IMR-90 (cell line): ENCODE results near the gene MSI2. TPM values are rescaled to one million over a fixed set of nuclear protein-coding genes. Genes with fewer than 3 reads are reported as not detected.

Experiments used
- ATAC-seq: fragments of 200-7000 bp; cut with Tn5 transposase; 2 replicates; pipeline ENCODE4 v1.9.1; 2020; ENCODE audit warnings: low read depth, mild to moderate bottlenecking, moderate library complexity
- BruUV-seq: library from RNA; stranded (reverse); fragments of 400-500 nt; replicated peaks from 2 replicates; lab custom pipeline; 2021; lab: Mats Ljungman, UMichigan
- CTCF ChIA-PET: fragments of 300-600 bp; formaldehyde crosslinking; extraction: SDS; loops from one replicate; lab custom pipeline; 2021; ENCODE audit warnings: antibody characterized with exemption; lab: Yijun Ruan, JAX
- POLR2A ChIA-PET: fragments of 300-600 bp; sonication (Branson Sonifier 250); formaldehyde crosslinking; loops from one replicate; lab custom pipeline; 2022; ENCODE audit warnings: antibody characterized with exemption; ENCODE audit not compliant: unreplicated experiment; lab: Charles Lee
- DNase-seq: peaks from one replicate; pipeline ENCODE4 v3.0.0; 2013
- H2AFZ ChIP-seq: replicated peaks from 2 replicates; pipeline ENCODE3; 2013; ENCODE audit warnings: low read length, mild to moderate bottlenecking; ENCODE audit not compliant: poor library complexity
- H2AK5ac ChIP-seq: 2 replicates; pipeline ENCODE4 v1.6.1; 2013; ENCODE audit warnings: low read depth, low read length, inconsistent platforms
- H2AK9ac ChIP-seq: replicated peaks from 2 replicates; pipeline ENCODE3; 2013; ENCODE audit warnings: mild to moderate bottlenecking, low read depth, low read length, moderate library complexity; ENCODE audit not compliant: poor library complexity
- H2BK120ac ChIP-seq: 2 replicates; pipeline ENCODE4 v1.6.1; 2013; ENCODE audit warnings: low read depth, low read length, inconsistent platforms
- H2BK15ac ChIP-seq: 3 replicates; pipeline ENCODE4 v1.6.1; 2013; ENCODE audit warnings: low read depth, low read length, inconsistent platforms
- H2BK20ac ChIP-seq: 2 replicates; pipeline ENCODE4 v1.6.1; 2013; ENCODE audit warnings: low read depth, mild to moderate bottlenecking, inconsistent platforms, low read length, moderate library complexity
- H2BK5ac ChIP-seq: 2 replicates; pipeline ENCODE4 v1.6.1; 2013; ENCODE audit warnings: mild to moderate bottlenecking, low read depth, low read length, inconsistent platforms; ENCODE audit not compliant: poor library complexity, severe bottlenecking
- H3K14ac ChIP-seq: replicated peaks from 2 replicates; pipeline ENCODE4 v1.6.1; 2013; ENCODE audit warnings: low read depth, low read length, inconsistent platforms
- H3K18ac ChIP-seq: 2 replicates; pipeline ENCODE4 v1.6.1; 2013; ENCODE audit warnings: low read depth, low read length, control low read depth
- H3K23ac ChIP-seq: 2 replicates; pipeline ENCODE4 v1.6.1; 2013; ENCODE audit warnings: low read depth, low read length, inconsistent platforms
- H3K27ac ChIP-seq: 2 replicates; pipeline ENCODE4 v1.5.1; 2013; ENCODE audit warnings: mild to moderate bottlenecking, control low read depth, low read length; ENCODE audit not compliant: insufficient read depth
- H3K27me3 ChIP-seq: 2 replicates; pipeline ENCODE4 v1.6.1; 2013; ENCODE audit warnings: low read length; ENCODE audit not compliant: control insufficient read depth, insufficient read depth
- H3K36me3 ChIP-seq: 2 replicates; pipeline ENCODE4 v1.6.1; 2013; ENCODE audit warnings: low read length, mixed read lengths; ENCODE audit not compliant: control insufficient read depth, insufficient read depth
- H3K4ac ChIP-seq: 2 replicates; pipeline ENCODE4 v1.6.1; 2013; ENCODE audit warnings: low read depth, low read length, inconsistent platforms
- H3K4me1 ChIP-seq: 2 replicates; pipeline ENCODE4 v1.6.1; 2013; ENCODE audit warnings: low read length, mixed read lengths; ENCODE audit not compliant: control insufficient read depth, insufficient read depth
- H3K4me2 ChIP-seq: 2 replicates; pipeline ENCODE4 v1.6.1; 2013; ENCODE audit warnings: low read depth, mild to moderate bottlenecking, control low read depth, low read length, moderate library complexity
- H3K4me3 ChIP-seq: 2 replicates; pipeline ENCODE4 v1.5.1; 2013; ENCODE audit warnings: low read depth, mild to moderate bottlenecking, control low read depth, low read length, moderate library complexity; ENCODE audit not compliant: insufficient read depth
- H3K56ac ChIP-seq: 2 replicates; pipeline ENCODE4 v1.6.1; 2013; ENCODE audit warnings: low read length, inconsistent platforms; ENCODE audit not compliant: insufficient read depth; ENCODE audit errors: extremely low read depth
- H3K79me1 ChIP-seq, 2 experiments: 2 replicates each; pipeline ENCODE4 v1.6.1; 2013; ENCODE audit warnings: low read length in 2 of 2, inconsistent platforms in 1 of 2, low read depth in 1 of 2
- H3K9ac ChIP-seq: 2 replicates; pipeline ENCODE4 v1.6.1; 2013; ENCODE audit warnings: low read depth, low read length, control low read depth
- H3K9me1 ChIP-seq: 2 replicates; pipeline ENCODE4 v1.6.1; 2013; ENCODE audit warnings: low read length, inconsistent platforms; ENCODE audit not compliant: insufficient read depth
- H3K9me3 ChIP-seq: 2 replicates; pipeline ENCODE4 v1.6.1; 2013; ENCODE audit warnings: low read length; ENCODE audit not compliant: control insufficient read depth, insufficient read depth
- H4K20me1 ChIP-seq: 2 replicates; pipeline ENCODE4 v1.6.1; 2013; ENCODE audit warnings: low read length, inconsistent platforms; ENCODE audit not compliant: insufficient read depth
- H4K5ac ChIP-seq: 2 replicates; pipeline ENCODE4 v1.6.1; 2013; ENCODE audit warnings: mild to moderate bottlenecking, low read depth, low read length, control low read depth
- H4K8ac ChIP-seq, 2 experiments: 2 replicates each; pipeline ENCODE4 v1.6.1; 2013; ENCODE audit warnings: low read depth in 2 of 2, low read length in 2 of 2, control low read depth in 1 of 2, inconsistent platforms in 1 of 2
- H4K91ac ChIP-seq: 2 replicates; pipeline ENCODE4 v1.6.1; 2013; ENCODE audit warnings: low read depth, low read length, inconsistent platforms; ENCODE audit not compliant: insufficient read depth
- BHLHE40 ChIP-seq: fragments of 150-350 bp; IDR thresholded peaks from 2 replicates; pipeline ENCODE4 v1.6.1; 2016; ENCODE audit warnings: mild to moderate bottlenecking, low read depth, low read length
- CHD1 ChIP-seq: IDR thresholded peaks from 2 replicates; pipeline ENCODE4 v1.6.1; 2012; ENCODE audit warnings: low read depth, low read length, improper control_type of control experiment
- FOS ChIP-seq: fragments of 150-350 bp; IDR thresholded peaks from 2 replicates; pipeline ENCODE4 v1.6.1; 2016; ENCODE audit warnings: low read depth, low read length
- MAFK ChIP-seq: IDR thresholded peaks from 2 replicates; pipeline ENCODE4 v1.6.1; 2012; ENCODE audit warnings: low read depth, low read length, improper control_type of control experiment
- POLR2A ChIP-seq: IDR thresholded peaks from 2 replicates; pipeline ENCODE4 v1.6.1; 2012; ENCODE audit warnings: mild to moderate bottlenecking, low read depth, low read length
- RCOR1 ChIP-seq: IDR thresholded peaks from 2 replicates; pipeline ENCODE4 v1.6.1; 2012; ENCODE audit warnings: mild to moderate bottlenecking, low read length, improper control_type of control experiment; ENCODE audit not compliant: insufficient replicate concordance
- SMC3 ChIP-seq: fragments of 150-350 bp; IDR thresholded peaks from 2 replicates; pipeline ENCODE4 v1.6.1; 2016; ENCODE audit warnings: low read depth, mild to moderate bottlenecking, antibody characterized with exemption, low read length, moderate library complexity
- WGBS, 2 experiments: methylation state at CpG; one replicate each; pipeline versions ENCODE4 v1.1.5 to v1.1.7; 2013; ENCODE audit warnings: missing lambda C conversion rate in 2 of 2; ENCODE audit not compliant: insufficient read length in 1 of 2; ENCODE audit errors: extremely low coverage in 2 of 2; 5-methylcytosine and 5-hydroxymethylcytosine counted together
- dilution Hi-C: fragments of 300-500 bp; cut with HindIII; formaldehyde crosslinking; loops from one replicate; pipeline ENCODE4 v1.14.3; 2018; ENCODE audit warnings: low sequenced_read_pairs; ENCODE audit not compliant: unreplicated experiment
- in situ Hi-C: fragments of 300-500 bp; cut with MboI; formaldehyde crosslinking; loops from 3 replicates; pipeline ENCODE4 v1.14.3; 2019; ENCODE audit warnings: low sequenced_read_pairs, inconsistent platforms, mixed read lengths
- intact Hi-C: fragments of 100-400 bp; cut with micrococcal nuclease; formaldehyde crosslinking; loops from 2 replicates; pipeline ENCODE4 v1.10.0; 2022
- polyA plus RNA-seq, 3 experiments: library from polyadenylated mRNA; depleted of rRNA; stranded (reverse); fragments of >200 nt; gene quantifications; 2 replicates each; pipeline ENCODE4 v1.2.3, GENCODE V29; 2012; ENCODE audit warnings: low replicate concordance in 1 of 3
- total RNA-seq: library from RNA; depleted of rRNA; stranded (reverse); fragments of >200 nt; gene quantifications from 2 replicates; pipeline ENCODE4 v1.2.3, GENCODE V29; 2012

Gene MSI2
- total and polyA plus RNA-seq, 2 of the 4 experiments (the other 2 are of a cell fraction): 13.0 to 16.0 TPM

DNA sequence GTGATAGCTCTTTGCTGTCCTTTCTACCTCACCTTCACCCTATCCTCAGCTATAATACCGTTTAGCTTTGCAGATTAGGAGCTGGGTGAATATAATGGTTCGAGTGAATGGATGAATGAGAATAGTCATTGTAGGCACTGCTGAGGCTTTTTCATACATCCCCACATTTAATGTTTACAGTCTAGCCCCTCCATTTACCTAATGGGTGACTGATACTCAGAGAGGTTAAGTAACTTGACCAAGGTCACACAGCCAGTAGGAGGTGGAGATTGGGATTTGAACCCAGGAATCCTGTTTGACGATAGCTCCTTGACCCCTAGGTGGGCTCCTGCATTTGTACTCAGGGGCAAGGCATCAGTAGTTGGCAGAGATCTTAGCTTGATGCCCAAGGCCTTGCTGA, 293.1 kb downstream of the MSI2 start:
- no TSS peak for BruUV-seq

More for the DNA sequence above, 293.1 kb downstream of the MSI2 start:
- DNase-seq (no peak), ATAC-seq (no peak)
- Histone ChIP-seq H3K9ac (no peak overlapping the region), H3K14ac (no peak overlapping the region), H3K4ac (no peak overlapping the region), H3K4me3 (no peak overlapping the region), H4K5ac (no peak overlapping the region), H2AK9ac (no peak overlapping the region), H2BK15ac (no peak overlapping the region), H2BK120ac (no peak overlapping the region), H3K27ac (no peak overlapping the region), H3K18ac (no peak overlapping the region), H2AFZ (no peak overlapping the region), H3K56ac (no peak overlapping the region), H4K8ac (no peak overlapping the region), H2BK5ac (no peak overlapping the region), H3K4me2 (no peak overlapping the region), H3K9me3 (no peaks in the 10 kb centered on the region), H3K4me1 (peaks cover 9% of the 10 kb centered on the region), H3K79me1 (peaks cover 0 to 13% of the 10 kb centered on the region in 2 experiments; a peak in 1 of 4 replicates), H3K27me3 (no peaks in the 10 kb centered on the region), H2AK5ac (no peak overlapping the region), H4K91ac (no peak overlapping the region), H3K23ac (no peak overlapping the region), H2BK20ac (no peak overlapping the region), H3K36me3 (no peaks in the 10 kb centered on the region), H4K20me1 (no peaks in the 10 kb centered on the region), H3K9me1 (peaks cover 6% of the 10 kb centered on the region; the same call in 1 of the 2 replicates)
- POLR2A ChIA-PET: no interaction called here
- intact Hi-C loops (no loop called here), dilution Hi-C loops (no loop called here), in situ Hi-C loops (no loop called here)
- no CpG with 5 or more reads among the region's 3 CpGs for WGBS, 2 experiments
- CTCF ChIA-PET: no interaction called here
- TF ChIP-seq MAFK (no peak), RCOR1 (no peak), SMC3 (no peak), CHD1 (no peak), POLR2A (no peak), FOS (no peak), BHLHE40 (no peak)
